GM18867 (cell line): ENCODE data around the gene LRRC49.
"Not testable (repeated sequence)": the region's sequence is repeated elsewhere in the genome, so short reads cannot be mapped to it uniquely, and the experiment has no call there.

ENCODE experiments used
- ATAC-seq: cut with Tn5 transposase; IDR thresholded peaks from one replicate; pipeline ENCODE4 v1.9.1; 2021; ENCODE audit warnings: mild to moderate bottlenecking, moderate library complexity; ENCODE audit not compliant: unreplicated experiment

Gene LRRC49

GRCh38 chr15:70974004-70974832, 81.6 kb downstream of the LRRC49 start:
- no peak for ATAC-seq

GRCh38 chr15:70976851-70977250, 84.2 kb downstream of the LRRC49 start:
- ATAC-seq, result no peak

- ATAC-seq, result no peak
These were observed 102.9 kb downstream of the LRRC49 start for GRCh38 chr15:70995383-70995970.

- ATAC-seq, result no peak
These were observed 105.7 kb downstream of the LRRC49 start for GRCh38 chr15:70998319-70998718.

- no peak for ATAC-seq
These were observed 109.7 kb downstream of the LRRC49 start for GRCh38 chr15:71002316-71002715.

- ATAC-seq, result no peak
These were observed 110.7 kb downstream of the LRRC49 start for GRCh38 chr15:71003319-71003718.

GRCh38 chr15:71004506-71004905, 111.9 kb downstream of the LRRC49 start:
- ATAC-seq, result not testable (repeated sequence)

- ATAC-seq, result no peak
These were observed 113.3 kb downstream of the LRRC49 start for GRCh38 chr15:71005895-71006294.

- no peak for ATAC-seq
These were observed 115.7 kb downstream of the LRRC49 start for GRCh38 chr15:71008250-71008870.

- no peak for ATAC-seq
These were observed 117.8 kb downstream of the LRRC49 start for GRCh38 chr15:71010472-71010871.

GRCh38 chr15:71010997-71011396, 118.4 kb downstream of the LRRC49 start:
- no peak for ATAC-seq

- no peak for ATAC-seq
These were observed 119.0 kb downstream of the LRRC49 start for GRCh38 chr15:71011503-71012155.

- ATAC-seq, result no peak
These were observed 120.8 kb downstream of the LRRC49 start for GRCh38 chr15:71013446-71013845.

- ATAC-seq, result no peak
These were observed 122.7 kb downstream of the LRRC49 start for GRCh38 chr15:71015342-71015741.

- not testable (repeated sequence) for ATAC-seq
These were observed 138.6 kb downstream of the LRRC49 start for GRCh38 chr15:71031232-71031631.

GRCh38 chr15:71035478-71035877, 142.9 kb downstream of the LRRC49 start:
- not testable (repeated sequence) for ATAC-seq

- ATAC-seq, result no peak
These were observed 149.8 kb downstream of the LRRC49 start for GRCh38 chr15:71042356-71042922.

- no peak for ATAC-seq
These were observed 150.7 kb downstream of the LRRC49 start for GRCh38 chr15:71043373-71043772.

GRCh38 chr15:71044006-71044405, 151.4 kb downstream of the LRRC49 start:
- ATAC-seq, result no peak

- not testable (repeated sequence) for ATAC-seq
These were observed 153.5 kb downstream of the LRRC49 start for GRCh38 chr15:71046146-71046545.
